Measurements from ENCODE around the gene PDE4D. TPM values are rescaled to one million over a fixed set of nuclear protein-coding genes. Genes with fewer than 3 reads are reported as not detected.

The PDE4D gene
- total and polyA plus RNA-seq, 12 donors: 1.2 to 18.9 (median 2.1) TPM

DNA sequence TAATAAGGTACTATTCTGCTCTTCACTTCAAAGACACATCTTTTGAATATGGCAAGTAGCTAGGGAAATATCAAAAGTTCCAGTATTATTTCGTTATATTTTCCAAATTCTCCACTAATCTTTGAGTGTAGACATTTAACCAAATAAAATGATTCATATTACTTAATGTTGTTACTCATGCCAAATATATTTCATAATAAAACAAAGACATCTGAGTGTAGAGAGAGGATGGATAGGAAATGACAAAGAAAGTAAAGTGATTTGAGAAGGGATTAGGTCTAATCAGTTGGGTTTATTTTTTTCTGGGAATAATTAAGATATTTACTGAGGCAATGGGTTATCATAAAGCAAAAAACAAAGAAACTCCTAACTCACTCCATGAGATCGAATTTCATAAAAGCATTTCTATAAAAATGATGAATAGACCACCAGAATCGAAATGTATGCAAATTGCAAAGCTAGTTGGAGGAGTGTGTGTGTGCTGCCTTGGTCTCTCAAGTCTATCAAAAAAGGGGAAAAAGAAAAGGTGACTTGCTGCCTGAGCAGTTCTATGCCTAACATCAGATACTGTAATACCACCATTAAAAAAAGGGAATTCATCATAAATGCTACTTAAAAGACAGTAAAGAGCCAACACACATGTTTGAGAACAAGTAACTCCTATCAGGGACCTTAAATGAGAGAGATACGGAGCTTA lies 255.5 kb downstream of the PDE4D start:
- Histone ChIP-seq H3K36me3 (replicated peaks in 1 of 2) (no peaks in the 10 kb centered on the region), H3K9me3 (replicated peaks in 1 of 3) (no peaks in the 10 kb centered on the region), H3K4me3 (no peak overlapping the region), H3K27me3 (no peaks in the 10 kb centered on the region), H3K27ac (no peak overlapping the region), H3K4me1 (replicated peaks in 1 of 2) (no peaks in the 10 kb centered on the region)
- WGBS, 4 donors: 57 to 65% (median 61%) methylated on average over 4 of the region's 4 CpGs
- no peak for DNase-seq
- no peak for TF ChIP-seq POLR2A (IDR thresholded peaks at IDR 0.05)
- TF ChIP-seq, protein P1, sequence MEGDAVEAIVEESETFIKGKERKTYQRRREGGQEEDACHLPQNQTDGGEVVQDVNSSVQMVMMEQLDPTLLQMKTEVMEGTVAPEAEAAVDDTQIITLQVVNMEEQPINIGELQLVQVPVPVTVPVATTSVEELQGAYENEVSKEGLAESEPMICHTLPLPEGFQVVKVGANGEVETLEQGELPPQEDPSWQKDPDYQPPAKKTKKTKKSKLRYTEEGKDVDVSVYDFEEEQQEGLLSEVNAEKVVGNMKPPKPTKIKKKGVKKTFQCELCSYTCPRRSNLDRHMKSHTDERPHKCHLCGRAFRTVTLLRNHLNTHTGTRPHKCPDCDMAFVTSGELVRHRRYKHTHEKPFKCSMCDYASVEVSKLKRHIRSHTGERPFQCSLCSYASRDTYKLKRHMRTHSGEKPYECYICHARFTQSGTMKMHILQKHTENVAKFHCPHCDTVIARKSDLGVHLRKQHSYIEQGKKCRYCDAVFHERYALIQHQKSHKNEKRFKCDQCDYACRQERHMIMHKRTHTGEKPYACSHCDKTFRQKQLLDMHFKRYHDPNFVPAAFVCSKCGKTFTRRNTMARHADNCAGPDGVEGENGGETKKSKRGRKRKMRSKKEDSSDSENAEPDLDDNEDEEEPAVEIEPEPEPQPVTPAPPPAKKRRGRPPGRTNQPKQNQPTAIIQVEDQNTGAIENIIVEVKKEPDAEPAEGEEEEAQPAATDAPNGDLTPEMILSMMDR (IDR thresholded peaks at IDR 0.05): no peak
- intact Hi-C loops (cut with DNase I): no loop called here

DNA sequence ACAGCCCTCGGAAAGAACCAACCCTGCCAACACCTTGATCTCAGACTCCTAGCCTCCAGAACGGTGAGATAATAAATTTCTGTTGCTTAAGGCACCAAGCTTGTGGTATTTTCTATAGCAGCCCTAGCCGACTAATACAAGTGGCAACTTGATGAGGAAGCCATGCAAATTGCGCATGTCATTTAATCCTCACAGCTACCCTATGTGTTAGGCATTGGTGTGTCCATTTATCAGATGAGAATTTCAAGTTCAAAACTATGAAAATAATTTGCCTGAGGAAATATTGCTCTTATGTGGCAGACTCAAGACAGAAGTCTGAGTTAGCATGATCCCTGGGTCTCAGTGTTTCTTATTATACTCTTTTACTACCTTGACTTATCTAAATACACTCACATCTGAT lies 264.0 kb downstream of the PDE4D start:
- no peaks in the 10 kb centered on the region for H3K4me1 ChIP-seq (replicated peaks in 1 of 2)
- DNase-seq: no peak
- H3K27ac ChIP-seq: no peak overlapping the region
- 72 to 80% (median 77%) methylated on average over 4 of the region's 4 CpGs for WGBS, 4 donors
- H3K27me3 ChIP-seq: no peaks in the 10 kb centered on the region
- no peak overlapping the region for H3K4me3 ChIP-seq
- intact Hi-C loops (cut with DNase I): no loop called here
- no peaks in the 10 kb centered on the region for H3K36me3 ChIP-seq (replicated peaks in 1 of 2)
- no peaks in the 10 kb centered on the region for H3K9me3 ChIP-seq (replicated peaks in 1 of 3)
- no peak for TF ChIP-seq POLR2A (IDR thresholded peaks at IDR 0.05)
- TF ChIP-seq, protein P1 (IDR thresholded peaks at IDR 0.05): no peak

DNA sequence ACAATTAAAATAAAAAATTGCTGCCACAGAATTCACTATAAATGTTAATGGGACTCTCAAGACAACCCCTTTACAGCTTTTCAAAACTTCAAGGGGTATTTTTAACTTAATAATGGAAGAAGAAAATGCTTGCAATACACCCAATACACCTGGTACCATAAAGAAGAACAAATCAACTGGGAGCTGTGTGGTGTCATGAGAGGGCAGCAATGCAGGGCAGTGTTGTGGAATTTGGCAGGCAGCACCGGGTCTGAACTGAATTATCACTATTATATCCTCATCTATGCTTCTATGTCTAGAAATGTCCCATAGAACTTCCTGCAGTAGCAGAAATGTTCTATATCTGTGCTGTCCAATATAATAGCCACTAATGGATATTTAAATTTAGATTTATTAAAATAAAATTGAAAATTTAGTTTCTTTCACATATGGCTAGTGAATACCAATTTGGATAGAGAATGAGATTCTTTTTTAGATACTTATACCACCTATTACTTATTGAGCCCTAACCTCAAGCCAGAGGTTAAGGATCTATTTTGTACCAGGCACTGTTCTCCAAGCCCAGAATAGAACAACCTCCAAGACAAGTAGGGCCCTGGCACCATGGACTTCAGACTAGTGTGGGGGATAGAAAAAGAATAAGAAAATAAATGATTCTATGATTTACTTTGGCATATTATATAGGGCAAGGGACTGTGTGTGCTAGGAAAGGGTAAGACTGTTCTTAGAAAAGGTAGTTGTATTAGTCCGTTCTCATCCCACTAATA lies 265.3 kb downstream of the PDE4D start:
- no peak for TF ChIP-seq POLR2A (IDR thresholded peaks at IDR 0.05)
- TF ChIP-seq, protein P1 (IDR thresholded peaks at IDR 0.05): no peak
- Histone ChIP-seq H3K4me1 (replicated peaks in 1 of 2) (no peaks in the 10 kb centered on the region), H3K27me3 (no peaks in the 10 kb centered on the region), H3K27ac (no peak overlapping the region), H3K4me3 (no peak overlapping the region), H3K9me3 (replicated peaks in 1 of 3) (no peaks in the 10 kb centered on the region), H3K36me3 (replicated peaks in 1 of 2) (no peaks in the 10 kb centered on the region)
- WGBS, 4 donors: 45 to 73% (median 57%) methylated on average over 2 of the region's 2 CpGs
- no peak for DNase-seq
- intact Hi-C loops (cut with DNase I): no loop called here

DNA sequence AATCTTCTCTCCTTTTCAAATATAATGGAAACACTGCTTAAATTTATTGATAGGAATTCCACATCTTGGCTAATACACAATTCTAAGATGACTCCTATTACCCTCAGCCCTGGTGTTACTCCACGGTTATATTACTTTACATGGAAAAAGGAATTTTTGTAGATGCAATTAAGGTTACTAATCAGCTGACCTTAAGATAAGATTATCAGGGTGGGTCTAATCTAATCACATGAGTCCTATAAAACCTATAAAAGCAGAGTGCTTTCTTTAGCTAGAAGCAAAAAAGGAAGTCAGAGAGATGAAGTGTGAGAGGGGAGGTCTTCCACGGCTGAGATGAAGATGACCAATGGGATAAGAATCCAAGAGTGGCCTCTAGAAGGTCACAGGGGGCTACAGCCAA lies 268.6 kb downstream of the PDE4D start:
- WGBS, 4 donors: 56 to 70% (median 58%) methylated on average over 2 of the region's 2 CpGs
- Histone ChIP-seq H3K27ac (no peak overlapping the region), H3K9me3 (replicated peaks in 1 of 3) (no peaks in the 10 kb centered on the region), H3K4me3 (no peak overlapping the region), H3K36me3 (replicated peaks in 1 of 2) (no peaks in the 10 kb centered on the region), H3K27me3 (no peaks in the 10 kb centered on the region), H3K4me1 (replicated peaks in 1 of 2) (no peaks in the 10 kb centered on the region)
- intact Hi-C loops (cut with DNase I): no loop called here
- TF ChIP-seq POLR2A (IDR thresholded peaks at IDR 0.05): no peak
- TF ChIP-seq, protein P1 (IDR thresholded peaks at IDR 0.05): no peak
- DNase-seq: no peak
